Lower leg skin (tissue), 4 donors: Measurements from ENCODE around the gene CNTN4. TPM values are rescaled to one million over a fixed set of nuclear protein-coding genes. Genes with fewer than 3 reads are reported as not detected.

ENCODE experiments used
- DNase-seq, 2 donors: peaks; one replicate each; pipeline ENCODE4 v3.0.0-alpha.2; 2019; ENCODE audit warnings: low spot score in 2 of 2
- H3K4me3 ChIP-seq: fragments of 200-600 bp; sonication (generic); 2 replicates; pipeline ENCODE4 v1.5.1; 2017; ENCODE audit warnings: mild to moderate bottlenecking, low read depth; ENCODE audit not compliant: poor library complexity, severe bottlenecking
- POLR2A ChIP-seq, 2 donors: fragments of 450-650 bp; IDR thresholded peaks; one replicate each; pipeline ENCODE4 v1.6.1; 2016 to 2017; ENCODE audit warnings: antibody characterized with exemption in 2 of 2, mild to moderate bottlenecking in 1 of 2, moderate library complexity in 1 of 2
- WGBS, 2 donors: methylation state at CpG; one replicate each; pipeline ENCODE4 v1.1.5; 2018; 5-methylcytosine and 5-hydroxymethylcytosine counted together
- intact Hi-C: fragments of 100-400 bp; cut with DNase I; formaldehyde crosslinking; loops from one replicate; pipeline ENCODE4 v1.15.0; 2023; ENCODE audit warnings: low total_unique reads
- total RNA-seq, 4 donors: library from RNA; depleted of rRNA; stranded (reverse); fragments of >200 nt; gene quantifications; one replicate each; pipeline ENCODE4 v1.1.0, GENCODE V29; 2016
- TF ChIP-seq, protein P1 (sequence below), 3 donors: fragments of 450-650 bp; IDR thresholded peaks; one replicate each; pipeline ENCODE4 v1.5.1; 2016; ENCODE audit warnings: antibody characterized with exemption in 3 of 3, mild to moderate bottlenecking in 3 of 3, moderate library complexity in 2 of 3

CNTN4 gene
- total RNA-seq, 4 donors from 2014 or later = 1.8 to 6.1 (median 2.6) TPM

DNA sequence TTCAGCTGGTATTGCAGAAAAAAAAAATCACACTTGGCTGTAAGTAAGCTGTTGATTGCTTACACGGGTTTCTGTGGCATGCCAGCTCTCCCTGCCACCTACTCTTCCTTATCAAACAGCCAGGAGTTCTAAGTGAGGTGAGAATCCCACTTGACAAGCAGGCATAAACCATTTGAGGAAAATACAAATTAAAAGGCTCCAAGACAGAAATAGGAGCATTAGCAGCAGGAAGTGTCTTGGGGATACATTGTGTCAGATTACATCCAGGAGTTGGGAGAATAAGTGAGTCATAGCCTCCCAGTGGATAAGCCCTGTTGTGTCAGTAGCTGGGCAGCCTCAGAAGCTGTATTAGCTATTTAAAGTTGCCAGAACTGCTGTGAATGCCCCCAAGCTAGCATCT, 256.0 kb downstream of the CNTN4 start:
- no peak for TF ChIP-seq POLR2A (IDR thresholded peaks at IDR 0.05)
- TF ChIP-seq, protein P1, sequence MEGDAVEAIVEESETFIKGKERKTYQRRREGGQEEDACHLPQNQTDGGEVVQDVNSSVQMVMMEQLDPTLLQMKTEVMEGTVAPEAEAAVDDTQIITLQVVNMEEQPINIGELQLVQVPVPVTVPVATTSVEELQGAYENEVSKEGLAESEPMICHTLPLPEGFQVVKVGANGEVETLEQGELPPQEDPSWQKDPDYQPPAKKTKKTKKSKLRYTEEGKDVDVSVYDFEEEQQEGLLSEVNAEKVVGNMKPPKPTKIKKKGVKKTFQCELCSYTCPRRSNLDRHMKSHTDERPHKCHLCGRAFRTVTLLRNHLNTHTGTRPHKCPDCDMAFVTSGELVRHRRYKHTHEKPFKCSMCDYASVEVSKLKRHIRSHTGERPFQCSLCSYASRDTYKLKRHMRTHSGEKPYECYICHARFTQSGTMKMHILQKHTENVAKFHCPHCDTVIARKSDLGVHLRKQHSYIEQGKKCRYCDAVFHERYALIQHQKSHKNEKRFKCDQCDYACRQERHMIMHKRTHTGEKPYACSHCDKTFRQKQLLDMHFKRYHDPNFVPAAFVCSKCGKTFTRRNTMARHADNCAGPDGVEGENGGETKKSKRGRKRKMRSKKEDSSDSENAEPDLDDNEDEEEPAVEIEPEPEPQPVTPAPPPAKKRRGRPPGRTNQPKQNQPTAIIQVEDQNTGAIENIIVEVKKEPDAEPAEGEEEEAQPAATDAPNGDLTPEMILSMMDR (IDR thresholded peaks at IDR 0.05) = no peak
- H3K4me3 ChIP-seq = no peak overlapping the region
- 6 to 9% methylated on average over 1 of the region's 1 CpG for WGBS, 2 donors
- DNase-seq = no peak
- intact Hi-C loops = no loop called here

GRCh38 chr3:2356298-2356950, 257.8 kb downstream of the CNTN4 start:
- H3K4me3 ChIP-seq = no peak overlapping the region
- no peak for TF ChIP-seq POLR2A (IDR thresholded peaks at IDR 0.05)
- TF ChIP-seq, protein P1 (IDR thresholded peaks at IDR 0.05) = no peak
- WGBS, 2 donors = 83 to 92% methylated on average over 3 of the region's 3 CpGs
- DNase-seq = no peak
- intact Hi-C loops = no loop called here

DNA sequence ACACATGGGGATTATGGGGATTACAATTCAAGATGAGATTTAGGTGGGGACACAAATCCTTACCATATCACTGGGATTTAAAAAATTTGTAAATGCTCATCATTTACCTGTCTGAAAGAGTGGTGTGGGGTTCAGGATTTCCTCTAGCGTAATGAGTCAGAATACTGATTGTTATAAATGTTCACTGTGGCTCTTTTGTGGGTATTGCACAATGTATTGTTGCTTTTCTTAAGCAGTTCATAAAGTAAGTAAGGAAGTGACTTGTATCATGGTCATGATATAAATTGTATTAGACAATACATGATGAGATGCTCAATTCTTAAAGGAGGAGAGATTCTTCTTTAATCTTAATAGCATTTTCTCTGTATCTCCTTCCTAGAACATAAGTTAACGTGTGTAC, 262.1 kb downstream of the CNTN4 start:
- no peak overlapping the region for H3K4me3 ChIP-seq
- TF ChIP-seq, protein P1 (IDR thresholded peaks at IDR 0.05) = no peak
- no peak for TF ChIP-seq POLR2A (IDR thresholded peaks at IDR 0.05)
- WGBS, 2 donors = 91 to 94% methylated on average over 2 of the region's 2 CpGs
- intact Hi-C loops = no loop called here
- DNase-seq = no peak

DNA sequence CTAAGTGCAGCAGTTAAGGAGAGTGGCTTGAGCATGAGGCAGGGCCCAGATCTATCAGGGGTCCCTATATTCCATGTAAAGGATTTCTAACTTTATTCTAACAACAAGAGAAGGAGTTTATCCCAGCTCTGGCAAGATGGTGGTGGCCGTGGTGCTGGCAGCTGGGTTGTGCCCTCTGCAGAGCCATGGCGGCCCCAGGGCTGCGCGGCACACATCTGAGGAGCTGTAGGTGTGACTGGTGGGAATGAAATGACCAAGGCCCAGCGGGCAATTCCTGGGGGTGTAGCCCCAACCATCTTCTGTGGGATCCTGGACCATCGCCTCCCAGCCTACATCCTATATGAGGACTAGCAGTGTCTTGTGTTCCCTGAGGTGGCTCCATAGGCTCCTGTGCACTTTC, 263.5 kb downstream of the CNTN4 start:
- intact Hi-C loops = no loop called here
- TF ChIP-seq POLR2A (IDR thresholded peaks at IDR 0.05) = no peak
- TF ChIP-seq, protein P1 (IDR thresholded peaks at IDR 0.05) = no peak
- WGBS, 2 donors = 96 to 98% methylated on average over 6 of the region's 6 CpGs
- no peak for DNase-seq
- no peak overlapping the region for H3K4me3 ChIP-seq

DNA sequence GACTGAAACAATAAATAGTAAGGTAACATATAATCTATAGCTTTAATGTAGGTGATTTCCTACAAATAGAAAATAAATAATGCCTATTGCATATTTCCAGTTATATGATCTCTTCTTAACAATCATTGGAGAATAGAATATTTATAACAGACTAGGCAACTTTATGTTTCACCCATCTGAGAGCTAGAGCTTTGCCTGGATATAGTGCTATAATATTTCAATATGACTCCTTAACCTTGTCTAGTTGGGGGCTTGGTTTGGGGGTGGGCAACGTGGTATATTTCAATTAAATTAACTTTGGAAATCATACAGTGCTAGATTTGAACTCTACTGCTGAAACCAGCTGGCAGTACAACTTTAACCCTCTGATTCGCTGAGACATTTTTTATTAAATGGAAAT, 265.2 kb downstream of the CNTN4 start:
- H3K4me3 ChIP-seq = no peak overlapping the region
- no peak for DNase-seq
- WGBS, 2 donors = 75 to 76% methylated on average over 2 of the region's 2 CpGs
- intact Hi-C loops = no loop called here
- TF ChIP-seq, protein P1 (IDR thresholded peaks at IDR 0.05) = no peak
- no peak for TF ChIP-seq POLR2A (IDR thresholded peaks at IDR 0.05)

GRCh38 chr3:2370317-2370716, 271.7 kb downstream of the CNTN4 start:
- intact Hi-C loops = no loop called here
- no peak overlapping the region for H3K4me3 ChIP-seq
- TF ChIP-seq, protein P1 (IDR thresholded peaks at IDR 0.05) = no peak
- no peak for TF ChIP-seq POLR2A (IDR thresholded peaks at IDR 0.05)
- no peak for DNase-seq
